HCT116 (cell line): ENCODE data around the gene HOXB1. TPM values are rescaled to one million over a fixed set of nuclear protein-coding genes. Genes with fewer than 3 reads are reported as not detected.

ENCODE experiments used
- ATAC-seq: fragments of 200-7000 bp; cut with Tn5 transposase; 2 replicates; pipeline ENCODE4 v1.9.1; 2020; ENCODE audit warnings: mild to moderate bottlenecking, moderate library complexity
- BruUV-seq: library from RNA; stranded (reverse); fragments of 400-500 nt; replicated peaks from 2 replicates; lab custom pipeline; 2021; lab: Mats Ljungman, UMichigan
- CTCF ChIA-PET: fragments of 300-600 bp; sonication (Branson Sonifier 250); formaldehyde crosslinking; loops from one replicate; lab custom pipeline; 2021; ENCODE audit warnings: antibody characterized with exemption; lab: Charles Lee
- POLR2A ChIA-PET: fragments of 300-600, 350-600 bp; sonication (Branson Sonifier 250); formaldehyde crosslinking; loops from one replicate; lab custom pipeline; 2021; ENCODE audit warnings: antibody characterized with exemption; lab: Charles Lee
- RAD21 ChIA-PET, 2 experiments: fragments of 300-600 bp; sonication (Branson Sonifier 250); formaldehyde crosslinking; loops; one replicate each; lab custom pipeline; 2023; ENCODE audit warnings: low total read pairs in 2 of 2; ENCODE audit not compliant: uncharacterized antibody in 2 of 2, unreplicated experiment in 2 of 2, low non-redundant PET in 1 of 2; lab: Charles Lee
- DNase-seq: peaks from one replicate; pipeline ENCODE4 v3.0.0-alpha.2; 2010; ENCODE audit warnings: low read depth, low spot score
- H2AFZ ChIP-seq: fragments of 200-600 bp; shearing (Covaris generic), sonication (generic); 2 replicates; pipeline ENCODE4 v1.6.1; 2017; ENCODE audit warnings: low read depth, mixed run types, mixed read lengths, antibody characterized with exemption, low read length; ENCODE audit not compliant: poor library complexity, severe bottlenecking
- H3K27ac ChIP-seq: 2 replicates; pipeline ENCODE4 v1.5.1; 2012; ENCODE audit warnings: low read depth, low read length
- H3K27me3 ChIP-seq: fragments of 200-600 bp; sonication (generic); 2 replicates; pipeline ENCODE4 v1.6.1; 2016; ENCODE audit warnings: mixed run types, low read length, mixed read lengths; ENCODE audit not compliant: insufficient read depth
- H3K36me3 ChIP-seq, 2 experiments: fragments of 200-500 bp in 1 of 2; fragments of 200-600 bp in 1 of 2; sonication (Bioruptor generic) in 1 of 2; sonication (generic) in 1 of 2; 2 replicates each; pipeline versions ENCODE4 v1.5.1 to v1.6.1; 2014 to 2016; ENCODE audit warnings: low read length in 2 of 2, inconsistent platforms in 1 of 2, mixed read lengths in 1 of 2, mixed run types in 1 of 2; ENCODE audit not compliant: insufficient read depth in 2 of 2, control insufficient read depth in 1 of 2
- H3K4me1 ChIP-seq, 2 experiments: fragments of 200-600 bp in 1 of 2; sonication (generic) in 1 of 2; 2 replicates each; pipeline versions ENCODE4 v1.5.1 to v1.6.1; 2012 to 2017; ENCODE audit warnings: low read length in 2 of 2, inconsistent platforms in 1 of 2, mild to moderate bottlenecking in 1 of 2, mixed read lengths in 1 of 2, mixed run types in 1 of 2, moderate library complexity in 1 of 2; ENCODE audit not compliant: insufficient read depth in 2 of 2, control insufficient read depth in 1 of 2
- H3K4me2 ChIP-seq: fragments of 200-600 bp; sonication (generic); 2 replicates; pipeline ENCODE4 v1.6.1; 2017; ENCODE audit warnings: mixed run types, low read length, mixed read lengths
- H3K4me3 ChIP-seq, 2 experiments: fragments of 200-600 bp in 1 of 2; sonication (generic) in 1 of 2; replicated peaks in 1 of 2; 2 replicates each; pipeline ENCODE4 v1.5.1; 2011 to 2016; ENCODE audit warnings: low read length in 2 of 2, control low read depth in 1 of 2, low read depth in 1 of 2, mild to moderate bottlenecking in 1 of 2, mixed read lengths in 1 of 2, mixed run types in 1 of 2
- H3K79me2 ChIP-seq: fragments of 200-600 bp; sonication (generic); 2 replicates; pipeline ENCODE4 v1.6.1; 2017; ENCODE audit warnings: mild to moderate bottlenecking, mixed run types, low read length, moderate library complexity, mixed read lengths; ENCODE audit not compliant: insufficient read depth
- H3K9ac ChIP-seq: fragments of 200-600 bp; sonication (generic); 2 replicates; pipeline ENCODE4 v1.6.1; 2016; ENCODE audit warnings: low read length, mixed read lengths
- H3K9me2 ChIP-seq: fragments of 200-600 bp; sonication (generic), shearing (Covaris generic); 2 replicates; pipeline ENCODE4 v1.6.1; 2017; ENCODE audit warnings: mixed run types, mild to moderate bottlenecking, moderate library complexity; ENCODE audit not compliant: insufficient read depth
- H3K9me3 ChIP-seq, 2 experiments: fragments of 200-500 bp in 1 of 2; fragments of 200-600 bp in 1 of 2; sonication (Bioruptor generic) in 1 of 2; sonication (generic) in 1 of 2; 2 replicates each; pipeline ENCODE4 v1.6.1; 2014 to 2017; ENCODE audit warnings: low read length in 2 of 2, mixed read lengths in 2 of 2, inconsistent platforms in 1 of 2, low read depth in 1 of 2, mild to moderate bottlenecking in 1 of 2, mixed run types in 1 of 2, moderate library complexity in 1 of 2; ENCODE audit not compliant: control insufficient read depth in 1 of 2, insufficient read depth in 1 of 2
- H4K20me1 ChIP-seq: fragments of 200-600 bp; sonication (generic), shearing (Covaris generic); 2 replicates; pipeline ENCODE4 v1.6.1; 2017; ENCODE audit warnings: mixed run types, mild to moderate bottlenecking, moderate library complexity; ENCODE audit not compliant: insufficient read depth
- CEBPB ChIP-seq: IDR thresholded peaks from 2 replicates; pipeline ENCODE4 v1.6.1; 2012; ENCODE audit warnings: low read depth
- CTCF ChIP-seq, 3 experiments: fragments of 200-600 bp in 1 of 3; sonication (generic) in 1 of 3; IDR thresholded peaks in 2 of 3; conservative IDR thresholded peaks in 1 of 3; 2 replicates each; pipeline ENCODE4 v1.5.1; 2012 to 2017; ENCODE audit warnings: low read depth in 2 of 3, low read length in 2 of 3, antibody characterized with exemption in 1 of 3, borderline replicate concordance in 1 of 3, control low read depth in 1 of 3, mild to moderate bottlenecking in 1 of 3, mixed read lengths in 1 of 3, mixed run types in 1 of 3, moderate library complexity in 1 of 3; ENCODE audit not compliant: insufficient read depth in 1 of 3
- EGR1 ChIP-seq: IDR thresholded peaks from 2 replicates; pipeline ENCODE4 v1.6.1; 2012; ENCODE audit warnings: low read depth
- ELF1 ChIP-seq: IDR thresholded peaks from 2 replicates; pipeline ENCODE4 v1.6.1; 2012; ENCODE audit warnings: low read depth, borderline replicate concordance
- EZH2phosphoT487 ChIP-seq: fragments of 200-600 bp; IDR thresholded peaks from 2 replicates; pipeline ENCODE4 v1.6.1; 2018; ENCODE audit warnings: antibody characterized with exemption, borderline replicate concordance
- JUND ChIP-seq: IDR thresholded peaks from 2 replicates; pipeline ENCODE4 v1.6.1; 2012
- MAX ChIP-seq: IDR thresholded peaks from 2 replicates; pipeline ENCODE4 v1.6.1; 2012
- POLR2A ChIP-seq: IDR thresholded peaks from 2 replicates; pipeline ENCODE4 v1.7.0; 2011; ENCODE audit warnings: borderline replicate concordance; ENCODE audit not compliant: insufficient read depth, insufficient read length; ENCODE audit errors: extremely low read depth
- SIN3A ChIP-seq: IDR thresholded peaks from 2 replicates; pipeline ENCODE4 v1.6.1; 2012; ENCODE audit warnings: low read depth
- TCF7L2 ChIP-seq: IDR thresholded peaks from 2 replicates; pipeline ENCODE4 v1.7.0; 2011; ENCODE audit warnings: borderline replicate concordance, inconsistent platforms; ENCODE audit not compliant: insufficient read depth, insufficient read length; ENCODE audit errors: extremely low read depth
- ZBTB33 ChIP-seq: IDR thresholded peaks from 2 replicates; pipeline ENCODE4 v1.6.1; 2011; ENCODE audit warnings: mild to moderate bottlenecking, low read length, moderate library complexity; ENCODE audit not compliant: insufficient replicate concordance; ENCODE audit errors: extremely low read depth
- intact Hi-C: fragments of 100-400 bp; cut with micrococcal nuclease; formaldehyde crosslinking; loops from 2 replicates; pipeline ENCODE4 v1.10.0; 2022
- total RNA-seq: library from RNA; stranded (reverse); gene quantifications from one replicate; pipeline ENCODE4 v1.2.1, GENCODE V29; 2021; ENCODE audit not compliant: unreplicated experiment

The HOXB1 gene
- total RNA-seq, 1 experiment from 2014 or later, result not detected

DNA sequence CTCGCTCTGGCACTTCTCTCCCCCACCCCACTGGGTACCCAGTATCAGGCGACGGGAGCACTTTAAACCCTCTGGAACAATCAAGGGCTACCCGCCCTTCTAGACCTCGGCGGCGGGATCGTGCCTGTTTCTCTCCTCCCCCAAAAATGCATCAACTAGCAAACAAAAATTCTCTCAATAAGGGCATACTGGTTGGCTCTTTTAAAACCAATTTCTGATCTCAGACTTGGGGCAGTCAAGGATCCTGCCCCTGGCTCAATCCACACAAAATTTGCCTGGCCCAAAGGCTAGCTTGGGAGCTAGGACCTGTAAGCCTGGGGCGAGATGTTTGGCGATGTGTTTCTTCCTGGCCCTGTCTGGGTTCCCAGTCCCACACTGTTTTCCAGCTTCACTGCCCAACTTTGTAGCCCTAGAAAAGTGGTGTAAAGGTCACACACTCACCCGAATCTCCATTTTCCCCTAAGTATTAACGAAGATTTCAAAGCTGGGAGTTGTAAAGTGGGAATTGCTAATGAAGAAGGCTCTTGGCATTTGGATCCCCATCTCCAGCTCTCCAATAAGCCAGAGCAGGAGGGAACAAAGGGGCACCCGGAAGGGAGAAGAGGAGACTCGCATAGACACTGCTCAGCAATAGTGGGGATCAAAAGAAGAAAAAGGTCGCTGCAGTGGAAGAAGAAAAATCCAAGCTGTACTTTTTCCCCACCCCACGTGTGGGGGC lies 28.5 kb upstream of the HOXB1 start:
- no peaks in the 10 kb centered on the region for H3K9me2 ChIP-seq
- H3K27me3 ChIP-seq, result no peaks in the 10 kb centered on the region
- no peaks in the 10 kb centered on the region; the same call in 1 of the 2 replicates for H3K79me2 ChIP-seq
- ATAC-seq, result no peak
- no peak for TF ChIP-seq EZH2phosphoT487
- TF ChIP-seq ELF1, result no peak
- no peak for TF ChIP-seq CTCF (IDR thresholded peaks at IDR 0.05 in 2 of 3, conservative IDR thresholded peaks at IDR 0.05 in 1 of 3; ENCODE audit: borderline replicate concordance in 1 of 3, insufficient read depth in 1 of 3, low read depth in 2 of 3, low read length in 2 of 3)
- TF ChIP-seq CEBPB, result no peak
- no peak for TF ChIP-seq ZBTB33
- TF ChIP-seq JUND, result no peak
- no peak for TF ChIP-seq EGR1
- TF ChIP-seq TCF7L2, result no peak
- TF ChIP-seq SIN3A, result no peak
- no peak for TF ChIP-seq POLR2A
- TF ChIP-seq MAX, result no peak
- TF ChIP-seq, all 23 proteins: peak for 0
- Histone ChIP-seq H3K36me3 (no peaks in the 10 kb centered on the region), H3K27ac (no peak overlapping the region), H3K4me3 (no peak overlapping the region), H4K20me1 (no peaks in the 10 kb centered on the region), H3K9me3 (no peaks in the 10 kb centered on the region), H3K4me1 (peaks cover 0 to 4% of the 10 kb centered on the region in 2 experiments; a peak in 1 of 4 replicates), H3K9ac (no peak overlapping the region), H3K4me2 (no peak overlapping the region), H2AFZ (no peak overlapping the region)
- no peak for DNase-seq
- POLR2A ChIA-PET, result no interaction called here
- intact Hi-C loops, result no loop called here
- no TSS peak for BruUV-seq
- CTCF ChIA-PET, result no interaction called here
- RAD21 ChIA-PET, result no interaction called here
